GM04504 (cell line): ENCODE data around the gene FHAD1.
A peak's percentile ranks its signal among the peaks of the same experiment; 100 is the strongest.

ENCODE experiments used
- DNase-seq: peaks from one replicate; pipeline ENCODE4 v3.0.0-alpha.2; 2012; ENCODE audit warnings: low read depth

The FHAD1 gene

GRCh38 chr1:15246960-15247614 is at the start of gene FHAD1:
TSS of gene FHAD1 (plus strand) at chr1:15247223. CDS start at chr1:15251785, 4,562 bp downstream.
- DNase-seq, result no peak

DNA sequence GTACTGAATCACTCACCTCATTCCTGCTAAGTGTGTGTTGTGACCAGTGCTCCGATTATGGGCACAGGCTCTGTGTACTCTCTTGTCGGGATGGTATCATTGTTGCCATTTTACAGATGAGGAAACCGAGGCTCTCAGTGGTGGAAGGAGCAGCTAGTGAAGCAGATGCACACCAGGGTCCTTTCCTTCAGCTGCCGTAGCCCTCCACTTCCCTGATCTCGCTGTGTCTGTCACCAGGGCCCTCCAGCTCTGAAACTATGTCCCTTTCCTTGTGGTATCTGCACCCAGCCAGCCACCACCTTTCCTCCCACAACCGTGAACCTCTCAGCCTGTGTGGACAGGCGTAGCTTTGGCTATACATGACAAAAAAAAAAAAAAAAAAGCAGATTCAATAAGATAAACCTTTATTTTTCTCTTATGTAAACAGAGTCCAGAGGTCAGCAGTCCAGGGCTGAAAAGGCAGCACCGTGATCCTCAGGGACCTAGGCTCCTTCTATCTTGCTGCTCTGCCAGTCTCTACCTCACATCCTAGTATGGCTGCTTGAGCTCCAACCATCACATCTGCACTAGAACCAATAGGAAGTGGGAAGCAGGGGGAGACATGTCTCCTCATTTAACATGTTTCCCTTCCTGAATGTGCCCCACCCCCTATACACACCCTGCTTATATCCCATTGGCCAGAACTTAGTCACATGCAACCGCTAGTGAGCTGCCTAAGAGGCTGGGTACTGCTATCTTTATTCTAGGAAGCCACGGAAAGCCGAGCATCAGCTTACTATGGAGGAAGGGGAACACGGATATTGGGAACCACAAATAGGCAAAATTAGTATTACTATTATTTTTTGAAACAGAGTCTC is 49.2 kb upstream of the FHAD1 start:
- no peak for DNase-seq

DNA sequence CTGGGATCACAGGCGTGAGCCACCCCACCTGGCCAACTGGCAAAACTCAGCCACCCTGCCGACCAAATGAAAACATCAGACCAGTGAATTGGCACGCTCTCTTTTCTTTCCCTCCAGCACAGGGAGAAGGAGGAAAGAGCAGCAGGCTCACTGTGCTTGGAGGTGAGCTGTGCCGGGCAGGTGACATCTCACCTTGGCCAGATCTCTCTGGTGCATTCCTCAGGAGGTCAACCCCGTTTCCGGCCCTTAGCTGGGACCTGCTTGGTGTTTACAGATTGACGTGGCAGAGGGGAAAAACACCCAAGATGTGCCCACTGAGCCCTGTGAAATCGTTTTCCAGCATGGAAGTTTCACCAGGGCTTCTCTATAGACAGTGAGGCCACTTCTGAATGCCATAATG is 48.3 kb upstream of the FHAD1 start:
- no peak for DNase-seq

- DNase-seq, result no peak
Measured at GRCh38 chr1:15201221-15201620, 45.8 kb upstream of the FHAD1 start.

DNA sequence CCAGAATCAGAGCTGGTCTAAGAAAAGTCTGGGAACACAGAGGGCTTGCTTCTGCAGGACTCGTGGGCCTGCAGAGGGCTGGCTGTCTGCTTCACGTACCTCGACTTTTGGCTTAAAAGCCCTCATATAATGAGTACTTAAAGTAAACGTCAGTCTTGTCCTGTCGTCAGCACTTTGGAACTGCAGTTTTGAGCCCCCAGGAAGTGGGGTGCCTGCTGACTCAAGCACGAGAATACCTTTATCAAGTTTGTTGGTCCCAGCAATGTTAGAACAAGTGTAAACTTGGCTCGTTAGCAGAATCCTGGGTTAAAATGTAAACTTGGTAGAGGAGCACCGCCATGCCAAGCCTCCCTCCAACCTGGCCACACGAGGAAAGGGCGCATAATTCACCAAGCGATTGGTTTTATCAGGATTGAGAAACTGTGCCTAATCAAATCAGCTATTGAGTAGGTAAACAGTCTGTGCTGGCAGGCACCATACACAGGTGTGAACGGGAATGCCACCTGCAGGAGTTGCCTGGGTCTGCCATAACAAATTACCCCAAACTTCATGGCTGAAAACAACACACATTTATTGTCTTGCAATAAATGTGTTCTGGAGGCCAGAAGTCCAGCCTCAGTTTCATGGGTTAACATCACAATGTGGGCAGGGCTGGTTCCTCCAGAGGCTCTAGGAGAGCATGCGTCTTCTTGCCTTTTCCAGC is 45.0 kb upstream of the FHAD1 start:
- no peak for DNase-seq

DNA sequence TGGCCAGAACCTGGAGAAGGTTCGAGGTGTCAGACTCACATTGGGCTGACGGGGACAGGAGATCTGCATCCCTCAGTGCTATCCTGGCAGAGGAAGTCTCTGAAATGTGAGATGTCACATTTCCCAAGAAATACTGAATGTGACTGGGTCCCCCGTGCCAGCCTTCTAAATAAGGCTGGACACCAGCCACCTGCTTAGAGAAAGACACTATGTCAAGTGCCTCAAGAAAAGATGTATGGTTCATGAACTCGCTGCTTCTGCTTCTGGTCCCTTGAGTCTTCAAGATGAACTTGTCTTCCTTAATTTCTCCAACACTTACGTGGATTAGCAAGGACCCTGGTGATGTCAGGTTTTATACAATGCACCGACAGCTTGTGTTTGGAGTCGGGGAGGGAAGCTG is 42.1 kb upstream of the FHAD1 start:
- no peak for DNase-seq

DNA sequence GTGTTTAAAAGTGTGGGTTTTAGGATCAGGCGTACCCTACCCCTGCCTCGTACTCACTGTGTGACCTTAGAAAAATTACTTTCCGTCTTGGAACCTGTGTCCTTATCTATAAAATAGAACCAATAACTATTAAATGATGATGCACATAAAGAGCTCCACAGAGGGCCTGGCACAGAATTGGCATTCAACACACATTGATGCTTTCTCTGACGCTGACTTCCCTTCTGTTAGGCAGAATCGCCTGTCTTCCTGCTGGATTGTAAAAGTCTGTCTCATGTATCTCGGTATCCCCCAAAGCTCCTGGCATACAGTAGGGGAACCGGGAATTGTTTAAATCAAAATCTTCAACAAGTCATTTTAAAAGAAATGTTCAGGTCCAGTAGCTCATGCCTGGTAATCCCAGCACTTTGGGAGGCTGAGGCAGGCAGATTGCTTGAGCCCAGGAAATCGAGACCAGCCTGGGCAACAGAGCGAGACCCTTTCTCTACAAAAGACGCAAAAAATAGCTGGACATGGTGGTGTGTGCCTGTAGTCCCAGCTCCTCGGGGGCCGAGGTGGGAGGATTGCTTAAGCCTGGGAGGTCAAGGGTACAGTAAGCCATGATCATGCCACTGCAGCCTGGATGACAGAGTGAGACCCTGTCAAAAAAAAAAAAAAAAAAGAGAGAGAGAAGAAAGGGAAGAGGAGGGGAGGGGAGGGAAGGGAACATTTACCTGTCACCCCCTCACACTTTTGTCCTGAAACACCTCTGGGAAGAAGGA is 41.3 kb upstream of the FHAD1 start:
- no peak for DNase-seq

DNA sequence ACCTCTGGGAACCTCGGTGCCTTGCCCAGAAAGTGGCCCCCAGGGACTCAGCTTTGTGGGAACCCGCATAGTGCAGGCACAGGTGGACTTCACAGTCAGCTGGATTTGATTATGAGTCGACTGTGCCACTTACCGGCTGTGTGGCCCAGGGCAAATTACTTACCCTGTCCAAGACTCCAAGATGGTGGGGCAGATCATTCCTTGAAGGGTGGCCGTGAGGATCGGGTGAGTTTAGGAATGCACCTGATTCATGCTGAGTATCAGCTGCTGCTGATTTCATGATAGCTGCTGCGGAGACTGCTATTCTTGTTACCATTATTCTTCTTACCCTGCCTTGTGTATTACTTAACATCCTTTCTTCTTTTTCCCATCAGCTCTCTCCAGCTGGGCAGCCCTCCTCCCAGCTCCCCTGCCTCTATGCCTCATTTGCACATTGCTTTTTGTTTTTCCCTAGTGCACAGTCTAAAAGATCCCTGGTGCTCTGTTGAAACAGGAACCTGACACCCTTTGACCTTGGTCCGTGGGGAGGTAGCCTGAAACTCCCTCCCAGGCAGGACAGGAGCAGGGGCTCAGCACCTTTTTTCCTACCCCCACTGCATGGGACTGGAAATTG is 40.5 kb upstream of the FHAD1 start:
- DNase-seq, result no peak

DNA sequence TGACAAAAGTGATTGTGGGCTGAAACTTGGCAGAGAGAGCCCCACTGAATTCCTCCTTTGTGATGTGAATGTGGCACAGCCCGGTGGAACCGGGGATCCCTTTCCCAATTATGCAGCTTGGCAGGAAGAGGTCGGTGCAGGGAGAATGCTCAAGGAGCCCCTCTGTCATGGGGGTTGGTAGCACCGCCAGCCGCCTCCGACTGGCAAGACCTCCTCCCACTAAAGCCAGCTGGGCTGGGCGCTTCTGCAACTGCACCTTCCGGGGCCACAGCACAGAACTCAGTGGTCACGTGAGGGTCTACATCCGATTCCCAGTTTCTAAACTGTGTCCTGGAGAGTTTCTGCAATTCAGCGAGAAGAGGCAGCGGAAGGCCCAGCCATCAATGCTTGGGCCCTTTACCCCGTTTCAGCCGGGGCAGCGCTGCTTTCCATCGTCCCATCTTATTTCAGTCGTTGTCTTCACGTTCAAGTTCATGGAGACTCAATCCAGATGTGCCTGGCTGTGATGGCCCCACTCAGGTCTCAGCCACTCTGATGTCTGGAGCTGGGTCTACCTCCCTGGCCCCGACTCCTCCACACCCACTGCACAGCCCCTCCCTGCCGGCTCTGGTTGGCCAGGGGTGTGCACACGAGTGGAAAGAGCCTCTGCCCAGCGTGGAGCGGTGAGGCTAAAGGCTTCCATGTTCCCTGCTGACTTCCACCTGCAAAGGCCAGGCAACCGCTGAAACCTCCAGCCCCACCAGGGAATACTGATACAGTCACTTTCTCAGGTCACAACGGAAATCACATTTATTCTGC is 39.8 kb upstream of the FHAD1 start:
- no peak for DNase-seq

- DNase-seq, result no peak
Measured at GRCh38 chr1:15207829-15208429, 39.1 kb upstream of the FHAD1 start.

- no peak for DNase-seq
Measured at GRCh38 chr1:15210651-15211375, 36.2 kb upstream of the FHAD1 start.

DNA sequence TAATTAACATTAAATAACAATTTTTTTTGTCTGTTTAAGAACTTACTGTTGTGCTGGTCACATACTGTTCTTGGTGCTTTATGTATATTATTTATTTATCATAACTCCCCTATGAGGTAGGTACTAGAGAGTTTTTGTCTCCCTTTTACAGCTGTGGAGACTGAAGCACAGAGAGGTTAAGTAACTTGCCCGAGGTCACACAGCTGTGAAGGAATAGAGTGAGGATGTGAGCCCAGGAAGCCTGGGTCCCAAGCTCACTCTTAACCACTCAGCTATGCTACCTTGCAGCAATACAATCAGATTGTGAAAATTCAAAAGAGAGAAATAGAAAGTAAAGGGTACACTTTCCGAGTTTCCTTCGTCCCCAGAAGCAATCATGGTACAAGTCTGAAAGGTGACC is 35.6 kb upstream of the FHAD1 start:
- no peak for DNase-seq

DNA sequence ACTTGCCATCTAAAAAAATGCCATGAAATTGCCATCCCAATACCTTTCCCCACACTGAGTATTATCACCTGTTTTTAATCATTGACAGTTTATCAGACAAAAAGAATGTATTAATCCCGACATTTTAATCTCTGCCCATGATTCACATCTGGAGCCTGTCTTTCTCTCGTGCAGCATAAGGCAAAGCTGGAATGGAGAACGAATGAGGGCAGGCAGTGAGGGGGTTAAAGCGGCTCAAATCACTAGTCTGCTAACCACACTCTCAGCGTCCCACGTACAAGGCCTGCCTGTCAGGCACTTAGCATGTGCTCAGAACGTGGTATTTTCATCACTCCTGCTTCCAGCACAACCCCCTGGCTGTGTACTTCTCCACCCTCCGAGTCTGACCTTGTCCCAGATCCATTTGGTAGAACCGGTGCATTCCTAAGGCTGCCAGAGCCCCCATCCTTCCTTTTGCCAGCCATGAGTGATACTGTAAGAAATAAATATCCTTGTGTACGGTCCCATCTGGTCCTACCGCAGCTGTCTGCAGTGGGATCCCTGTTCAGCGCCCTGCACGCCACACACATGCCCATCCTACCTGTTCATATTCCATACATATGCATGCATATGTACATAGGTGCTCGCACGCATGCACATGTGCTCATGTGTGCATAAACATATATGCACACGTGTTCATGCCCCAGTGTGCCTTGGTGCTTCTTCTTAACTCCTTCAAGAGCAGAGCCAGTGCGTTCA is 34.6 kb upstream of the FHAD1 start:
- DNase-seq, result no peak

- no peak for DNase-seq
Measured at GRCh38 chr1:15212954-15213291, 34.1 kb upstream of the FHAD1 start.

- DNase-seq, result no peak
Measured at GRCh38 chr1:15213341-15213821, 33.6 kb upstream of the FHAD1 start.

GRCh38 chr1:15214527-15214926 is 32.5 kb upstream of the FHAD1 start:
- DNase-seq, result peak; percentile 44

- no peak for DNase-seq
Measured at GRCh38 chr1:15215116-15215515, 31.9 kb upstream of the FHAD1 start.

- no peak for DNase-seq
Measured at GRCh38 chr1:15217654-15218053, 29.4 kb upstream of the FHAD1 start.
